GM21360 (cell line): ENCODE measurements around the gene BCL2L13.
"Not testable (repeated sequence)": the region's sequence is repeated elsewhere in the genome, so short reads cannot be mapped to it uniquely, and the experiment has no call there.

Experiments
- ATAC-seq: cut with Tn5 transposase; IDR thresholded peaks from one replicate; pipeline ENCODE4 v1.9.1; 2021; ENCODE audit warnings: mild to moderate bottlenecking, moderate library complexity; ENCODE audit not compliant: unreplicated experiment

Gene BCL2L13

GRCh38 chr22:17633998-17634323, 4.6 kb upstream of the BCL2L13 start:
- no peak for ATAC-seq

GRCh38 chr22:17634696-17635095, 3.9 kb upstream of the BCL2L13 start:
- ATAC-seq, result no peak

GRCh38 chr22:17636850-17637249, 1.7 kb upstream of the BCL2L13 start:
- ATAC-seq, result not testable (repeated sequence)

GRCh38 chr22:17637490-17638181, 921 bp upstream of the BCL2L13 start:
- ATAC-seq, result no peak

- peak; percentile 14 for ATAC-seq
Measured at GRCh38 chr22:17638182-17638431, 450 bp upstream of the BCL2L13 start.

GRCh38 chr22:17639247-17639741, 737 bp downstream of the BCL2L13 start:
- ATAC-seq, result no peak

GRCh38 chr22:17641269-17641668, 2.7 kb downstream of the BCL2L13 start:
- no peak for ATAC-seq

- ATAC-seq, result not testable (repeated sequence)
Measured at GRCh38 chr22:17642357-17642756, 3.8 kb downstream of the BCL2L13 start.

- no peak for ATAC-seq
Measured at GRCh38 chr22:17647452-17647851, 8.9 kb downstream of the BCL2L13 start.

- no peak for ATAC-seq
Measured at GRCh38 chr22:17647991-17648390, 9.4 kb downstream of the BCL2L13 start.

- ATAC-seq, result no peak
Measured at GRCh38 chr22:17648569-17648968, 10.0 kb downstream of the BCL2L13 start.

- ATAC-seq, result no peak
Measured at GRCh38 chr22:17655289-17655688, 16.7 kb downstream of the BCL2L13 start.

- ATAC-seq, result no peak
Measured at GRCh38 chr22:17656870-17657395, 18.4 kb downstream of the BCL2L13 start.

- ATAC-seq, result no peak
Measured at GRCh38 chr22:17664414-17665055, 26.0 kb downstream of the BCL2L13 start.

GRCh38 chr22:17665248-17665647, 26.7 kb downstream of the BCL2L13 start:
- ATAC-seq, result no peak

GRCh38 chr22:17665854-17666253, 27.3 kb downstream of the BCL2L13 start:
- no peak for ATAC-seq

- ATAC-seq, result not testable (repeated sequence)
Measured at GRCh38 chr22:17671521-17672092, 33.0 kb downstream of the BCL2L13 start.

GRCh38 chr22:17672417-17672991, 33.9 kb downstream of the BCL2L13 start:
- no peak for ATAC-seq

GRCh38 chr22:17674152-17674551, 35.6 kb downstream of the BCL2L13 start:
- ATAC-seq, result no peak

GRCh38 chr22:17675584-17675983, 37.0 kb downstream of the BCL2L13 start:
- no peak for ATAC-seq

- ATAC-seq, result no peak
Measured at GRCh38 chr22:17678817-17679385, 40.3 kb downstream of the BCL2L13 start.

- ATAC-seq, result no peak
Measured at GRCh38 chr22:17684245-17684644, 45.7 kb downstream of the BCL2L13 start.
